CD14-positive monocyte (primary cell): Measurements from ENCODE around the gene WDR86. TPM values are rescaled to one million over a fixed set of nuclear protein-coding genes. Genes with fewer than 3 reads are reported as not detected.
A peak's percentile ranks its signal among the peaks of the same experiment; 100 is the strongest.

Experiments
- DNase-seq, 3 donors: peaks; one replicate each; pipeline ENCODE4 v3.0.0-alpha.2; 2011 to 2022
- H2AFZ ChIP-seq: 2 replicates; pipeline ENCODE4 v1.6.0; 2012; ENCODE audit warnings: mild to moderate bottlenecking, low read depth, low read length, inconsistent platforms; ENCODE audit not compliant: insufficient read depth, poor library complexity, severe bottlenecking
- H3K27ac ChIP-seq, 2 donors: 1 replicate in 1 of 2; 2 replicates in 1 of 2; pipeline ENCODE4 v1.5.1; 2012 to 2013; ENCODE audit warnings: low read length in 2 of 2, control low read depth in 1 of 2, inconsistent platforms in 1 of 2, low read depth in 1 of 2, mild to moderate bottlenecking in 1 of 2
- H3K27me3 ChIP-seq, 2 donors: one replicate each; pipeline versions ENCODE4 v1.6.0 to v1.6.1; 2011 to 2013; ENCODE audit warnings: low read length in 2 of 2; ENCODE audit not compliant: control insufficient read depth in 2 of 2, insufficient read depth in 2 of 2
- H3K36me3 ChIP-seq, 2 donors: replicated peaks in 1 of 2; 1 replicate in 1 of 2; 2 replicates in 1 of 2; pipeline versions ENCODE4 v1.5.1 to v1.6.1; 2012 to 2013; ENCODE audit warnings: low read length in 2 of 2, control low read depth in 1 of 2, inconsistent platforms in 1 of 2, mild to moderate bottlenecking in 1 of 2; ENCODE audit not compliant: insufficient read depth in 2 of 2, control insufficient read depth in 1 of 2
- H3K4me1 ChIP-seq, 2 donors: 1 replicate in 1 of 2; 2 replicates in 1 of 2; pipeline versions ENCODE4 v1.5.1 to v1.6.1; 2012 to 2013; ENCODE audit warnings: low read length in 2 of 2, control low read depth in 1 of 2, inconsistent platforms in 1 of 2, mild to moderate bottlenecking in 1 of 2, moderate library complexity in 1 of 2; ENCODE audit not compliant: insufficient read depth in 2 of 2, control insufficient read depth in 1 of 2
- H3K4me2 ChIP-seq: replicated peaks from 2 replicates; pipeline ENCODE3; 2012; ENCODE audit warnings: low read length, moderate library complexity, mild to moderate bottlenecking; ENCODE audit not compliant: poor library complexity, severe bottlenecking; ENCODE audit errors: extremely low read depth
- H3K4me3 ChIP-seq, 3 experiments: fragments of 200-600 bp in 1 of 3; sonication (generic) in 1 of 3; replicated peaks in 1 of 3; 1 replicate in 2 of 3; 2 replicates in 1 of 3; pipeline ENCODE4 v1.5.1; 2011 to 2013; ENCODE audit warnings: low read length in 3 of 3, mild to moderate bottlenecking in 3 of 3, control low read depth in 2 of 3, low read depth in 2 of 3, inconsistent platforms in 1 of 3, moderate library complexity in 1 of 3
- H3K79me2 ChIP-seq: 2 replicates; pipeline ENCODE4 v1.6.0; 2012; ENCODE audit warnings: mild to moderate bottlenecking, control low read depth, inconsistent platforms, low read length, moderate library complexity; ENCODE audit not compliant: insufficient read depth
- H3K9ac ChIP-seq: 2 replicates; pipeline ENCODE4 v1.6.0; 2017; ENCODE audit warnings: low read length, mild to moderate bottlenecking; ENCODE audit not compliant: insufficient read depth, poor library complexity, severe bottlenecking
- H3K9me3 ChIP-seq, 2 donors: replicated peaks in 1 of 2; 1 replicate in 1 of 2; 2 replicates in 1 of 2; pipeline versions ENCODE4 v1.5.1 to v1.6.1; 2012 to 2013; ENCODE audit warnings: low read length in 2 of 2, control low read depth in 1 of 2; ENCODE audit not compliant: control insufficient read depth in 1 of 2, insufficient read depth in 1 of 2
- H4K20me1 ChIP-seq: 2 replicates; pipeline ENCODE4 v1.6.0; 2012; ENCODE audit warnings: mild to moderate bottlenecking, low read length, control low read depth, moderate library complexity; ENCODE audit not compliant: insufficient read depth
- H3K27ac Mint-ChIP-seq, 7 donors: one replicate each; pipeline ENCODE4 v1.8.0; 2020; ENCODE audit warnings: mild to moderate bottlenecking in 7 of 7, mixed read lengths in 7 of 7, moderate library complexity in 6 of 7, inconsistent platforms in 2 of 7
- H3K27me3 Mint-ChIP-seq, 3 donors: one replicate each; pipeline ENCODE4 v1.8.0; 2021 to 2022; ENCODE audit warnings: low read depth in 3 of 3, mild to moderate bottlenecking in 3 of 3, mixed read lengths in 3 of 3, moderate library complexity in 3 of 3, inconsistent platforms in 1 of 3
- H3K36me3 Mint-ChIP-seq, 2 donors: one replicate each; pipeline ENCODE4 v1.8.0; 2020; ENCODE audit warnings: mixed read lengths in 2 of 2, inconsistent platforms in 1 of 2, mild to moderate bottlenecking in 1 of 2
- H3K4me1 Mint-ChIP-seq: one replicate; pipeline ENCODE4 v1.8.0; 2020; ENCODE audit warnings: mild to moderate bottlenecking, mixed read lengths
- H3K4me3 Mint-ChIP-seq, 2 donors: one replicate each; pipeline ENCODE4 v1.8.0; 2020; ENCODE audit warnings: mild to moderate bottlenecking in 2 of 2, mixed read lengths in 2 of 2, moderate library complexity in 1 of 2
- H3K9me3 Mint-ChIP-seq, 7 donors: one replicate each; pipeline ENCODE4 v1.8.0; 2020 to 2022; ENCODE audit warnings: mixed read lengths in 7 of 7, mild to moderate bottlenecking in 6 of 7, moderate library complexity in 6 of 7, inconsistent platforms in 2 of 7
- CTCF ChIP-seq: fragments of 200-600 bp; IDR thresholded peaks from one replicate; pipeline ENCODE4 v1.8.0; 2022; ENCODE audit warnings: antibody characterized with exemption, mild to moderate bottlenecking
- WGBS: methylation state at CpG from one replicate; pipeline ENCODE4 v1.1.5; 2013; ENCODE audit warnings: missing lambda C conversion rate; ENCODE audit not compliant: insufficient coverage; 5-methylcytosine and 5-hydroxymethylcytosine counted together
- intact Hi-C, 2 donors: fragments of 100-400 bp; cut with micrococcal nuclease; formaldehyde crosslinking; loops; one replicate each; pipeline versions ENCODE4 v1.15.0 to v1.15.1; 2023
- polyA plus RNA-seq, 3 donors: library from polyadenylated mRNA; depleted of rRNA in 1 of 3; unstranded in 2 of 3; stranded (reverse) in 1 of 3; fragments of 300-500 nt in 2 of 3; fragments of >200 nt in 1 of 3; fragmentation: Illumina TruSeq in 2 of 3; gene quantifications; 1 replicate in 2 of 3; 2 replicates in 1 of 3; pipeline ENCODE4 v1.2.3, GENCODE V29; 2012 to 2021

Gene WDR86
- polyA plus RNA-seq, 3 donors, result 0.11 to 0.30 (median 0.24) TPM

- peaks cover 0 to 4% (median under 1%) of the 10 kb centered on the region in 3 donors for H3K27me3 Mint-ChIP-seq
Measured at GRCh38 chr7:151371266-151371665, 38.6 kb downstream of the WDR86 start.

DNA sequence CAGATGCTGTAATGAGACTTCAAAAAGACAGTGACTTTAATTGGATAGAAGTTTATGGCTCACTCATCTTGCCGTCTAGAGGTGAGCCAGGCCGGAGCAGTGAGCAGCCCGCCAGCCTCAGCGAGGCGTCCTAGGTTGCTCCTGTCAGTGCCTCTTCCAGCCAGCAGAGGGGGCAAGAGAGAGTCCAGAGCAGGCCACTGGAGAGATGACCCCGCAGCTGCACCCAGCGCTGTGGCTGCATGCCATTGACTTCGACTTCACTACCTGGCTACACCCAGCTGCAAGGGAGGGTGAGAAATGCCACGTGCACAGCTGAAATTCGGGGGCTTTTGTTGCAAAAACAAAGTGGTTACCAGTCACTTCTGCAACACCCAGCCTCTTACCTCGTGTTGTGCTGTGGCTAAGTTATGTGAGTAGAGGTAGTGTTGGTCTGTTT is 41.7 kb downstream of the WDR86 start:
- Mint-ChIP-seq H3K36me3 (peaks cover 57 to 63% of the 10 kb centered on the region in 2 donors), H3K27ac (no peak overlapping the region), H3K4me3 (no peak overlapping the region)

More at GRCh38 chr7:151371266-151371665, 38.6 kb downstream of the WDR86 start:
- Histone ChIP-seq H4K20me1 (peaks cover 14% of the 10 kb centered on the region), H2AFZ (no peak overlapping the region), H3K27ac (no peak overlapping the region), H3K79me2 (no peaks in the 10 kb centered on the region), H3K4me1 (no peaks in the 10 kb centered on the region), H3K9ac (no peak overlapping the region), H3K27me3 (no peaks in the 10 kb centered on the region), H3K4me2 (no peak overlapping the region), H3K36me3 (peaks cover 63 to 77% of the 10 kb centered on the region in 2 donors), H3K4me3 (no peak overlapping the region), H3K9me3 (no peaks in the 10 kb centered on the region)
- H3K4me3 Mint-ChIP-seq, result no peak overlapping the region
- WGBS, result 100% methylated on average over 1 of the region's 2 CpGs
- no peaks in the 10 kb centered on the region for H3K9me3 Mint-ChIP-seq
- H3K36me3 Mint-ChIP-seq, result peaks cover 73 to 76% of the 10 kb centered on the region in 2 donors
- DNase-seq, result peak in 1 of 3 donors; percentile 1
- TF ChIP-seq CTCF, result no peak
- no peak overlapping the region for H3K27ac Mint-ChIP-seq
- intact Hi-C loops, result no loop called here
- H3K4me1 Mint-ChIP-seq, result no peaks in the 10 kb centered on the region

More for the DNA sequence above, 41.7 kb downstream of the WDR86 start:
- peaks cover 0 to 1% (median 0%) of the 10 kb centered on the region in 7 donors for H3K9me3 Mint-ChIP-seq
- peak; percentile 97 for TF ChIP-seq CTCF
- 25% methylated on average over 7 of the region's 11 CpGs for WGBS
- peaks cover 0 to 3% (median 2%) of the 10 kb centered on the region in 3 donors for H3K27me3 Mint-ChIP-seq
- H3K4me1 Mint-ChIP-seq, result no peaks in the 10 kb centered on the region
- Histone ChIP-seq H3K36me3 (peaks cover 44 to 56% of the 10 kb centered on the region in 2 donors), H3K27ac (no peak overlapping the region), H3K9ac (no peak overlapping the region), H3K4me3 (no peak overlapping the region), H3K4me2 (no peak overlapping the region), H3K79me2 (no peaks in the 10 kb centered on the region), H2AFZ (no peak overlapping the region), H3K4me1 (no peaks in the 10 kb centered on the region), H3K27me3 (no peaks in the 10 kb centered on the region), H3K9me3 (no peaks in the 10 kb centered on the region), H4K20me1 (peaks cover 9% of the 10 kb centered on the region)
- intact Hi-C loops, result loop anchor here (1.0 to 5.0 kb wide), 3 partner anchors 80 to 394 kb away; no protein-coding TSS in a partner anchor
- peak; percentile 60 to 68 (median 66) for DNase-seq
